ENCODE data around the gene LAT. TPM values are rescaled to one million over a fixed set of nuclear protein-coding genes. Genes with fewer than 3 reads are reported as not detected.
"Not testable (repeated sequence)": the region's sequence is repeated elsewhere in the genome, so short reads cannot be mapped to it uniquely, and the experiment has no call there.

The LAT gene
- total and polyA plus RNA-seq, 7 donors, result 1.6 to 2.1 (median 1.8) TPM

DNA sequence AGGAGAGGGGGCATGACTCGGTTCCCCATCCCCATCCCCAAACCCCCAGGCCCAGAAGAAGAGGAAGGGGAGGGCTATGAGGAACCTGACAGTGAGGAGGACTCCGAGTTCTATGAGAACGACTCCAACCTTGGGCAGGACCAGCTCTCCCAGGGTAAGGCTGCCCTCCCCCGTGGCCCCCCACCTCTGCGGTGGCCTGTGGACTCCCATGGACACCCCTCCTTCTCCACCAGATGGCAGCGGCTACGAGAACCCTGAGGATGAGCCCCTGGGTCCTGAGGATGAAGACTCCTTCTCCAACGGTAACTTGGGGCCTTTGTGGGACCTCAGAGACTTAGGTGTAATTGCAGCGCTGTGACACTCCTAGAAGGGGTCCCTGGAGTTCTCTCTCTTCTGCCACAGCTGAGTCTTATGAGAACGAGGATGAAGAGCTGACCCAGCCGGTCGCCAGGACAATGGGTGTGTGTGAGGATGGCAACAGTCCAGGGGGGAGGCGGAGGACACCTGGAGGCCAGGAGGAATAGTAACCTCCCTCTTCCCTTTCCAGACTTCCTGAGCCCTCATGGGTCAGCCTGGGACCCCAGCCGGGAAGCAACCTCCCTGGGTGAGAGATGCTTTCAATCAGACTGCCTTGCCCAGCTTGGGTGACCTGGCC, 47.5 kb upstream of the LAT start:
- Histone ChIP-seq H3K4me3 (no peak overlapping the region), H3K9me3 (no peaks in the 10 kb centered on the region), H3K36me3 (ENCODE audit: insufficient read depth in 1 of 2, low read depth in 1 of 2) (no peaks in the 10 kb centered on the region), H3K27ac (no peak overlapping the region), H3K27me3 (ENCODE audit: insufficient read depth in 3 of 3, low read length in 2 of 3) (no peaks in the 10 kb centered on the region), H3K4me1 (no peaks in the 10 kb centered on the region)
- DNase-seq, result no peak
- WGBS, 3 donors, result 71 to 77% (median 72%) methylated on average over 14 of the region's 14 CpGs
- intact Hi-C loops (cut with DNase I), result no loop called here
- ATAC-seq, result no peak
- TF ChIP-seq CTCF (IDR thresholded peaks at IDR 0.05), result no peak

DNA sequence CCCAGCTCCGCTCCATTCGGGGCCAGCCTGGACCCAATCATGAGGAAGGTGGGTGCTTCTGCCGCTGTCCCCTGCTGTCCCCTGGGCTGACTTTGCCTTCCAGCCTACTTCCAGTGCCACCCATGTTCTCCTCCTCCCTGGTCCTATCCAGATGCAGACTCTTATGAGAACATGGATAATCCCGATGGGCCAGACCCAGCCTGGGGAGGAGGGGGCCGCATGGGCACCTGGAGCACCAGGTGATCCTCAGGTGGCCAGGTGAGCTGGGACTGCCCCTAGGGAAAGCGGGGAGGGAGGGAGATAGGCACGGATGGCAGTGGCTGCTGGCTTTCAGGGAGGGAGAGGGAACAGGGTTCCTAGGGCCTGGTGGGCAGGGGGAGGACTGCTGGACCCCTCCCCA, 46.1 kb upstream of the LAT start:
- no peak for TF ChIP-seq CTCF (IDR thresholded peaks at IDR 0.05)
- Histone ChIP-seq H3K27me3 (ENCODE audit: insufficient read depth in 3 of 3, low read length in 2 of 3) (no peaks in the 10 kb centered on the region), H3K36me3 (ENCODE audit: insufficient read depth in 1 of 2, low read depth in 1 of 2) (no peaks in the 10 kb centered on the region), H3K9me3 (no peaks in the 10 kb centered on the region), H3K27ac (no peak overlapping the region), H3K4me1 (no peaks in the 10 kb centered on the region), H3K4me3 (no peak overlapping the region)
- DNase-seq, result no peak
- no peak for ATAC-seq
- WGBS, 3 donors, result 64 to 84% (median 78%) methylated on average over 7 of the region's 7 CpGs
- intact Hi-C loops (cut with DNase I), result no loop called here

DNA sequence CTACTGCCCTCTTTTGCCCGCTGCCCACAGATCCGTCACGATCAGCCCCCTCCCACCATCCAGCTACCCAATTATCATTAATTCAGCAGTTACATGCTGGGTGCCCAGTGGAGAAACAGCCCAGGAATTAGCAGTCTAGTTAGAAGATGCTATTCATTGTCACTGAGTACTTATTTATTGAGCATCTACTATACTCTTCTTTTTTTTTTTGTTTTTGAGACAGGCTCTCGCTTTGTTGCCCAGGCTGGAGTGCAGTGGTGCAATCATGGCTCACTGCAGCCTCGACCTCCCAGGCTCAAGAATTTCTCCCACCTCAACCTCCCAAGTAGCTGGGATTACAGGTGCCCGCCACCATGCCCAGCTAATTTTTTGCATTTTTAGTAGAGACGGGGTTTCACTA, 45.0 kb upstream of the LAT start:
- DNase-seq; H3K9me3 ChIP-seq; H3K36me3 ChIP-seq (ENCODE audit: insufficient read depth in 1 of 2, low read depth in 1 of 2); H3K4me1 ChIP-seq; H3K4me3 ChIP-seq; intact Hi-C loops (cut with DNase I); H3K27me3 ChIP-seq (ENCODE audit: insufficient read depth in 3 of 3, low read length in 2 of 3); H3K27ac ChIP-seq; ATAC-seq: not testable (repeated sequence)
- 87 to 89% (median 87%) methylated on average over 6 to 7 of the region's 7 CpGs for WGBS, 3 donors

GRCh38 chr16:28943281-28943680, 41.6 kb upstream of the LAT start:
- peaks cover 8% of the 10 kb centered on the region for H3K4me1 ChIP-seq
- H3K27me3 ChIP-seq (ENCODE audit: insufficient read depth in 3 of 3, low read length in 2 of 3), result no peaks in the 10 kb centered on the region
- intact Hi-C loops (cut with DNase I), result no loop called here
- TF ChIP-seq CTCF (IDR thresholded peaks at IDR 0.05), result no peak
- no peak overlapping the region for H3K27ac ChIP-seq
- no peak for DNase-seq
- H3K4me3 ChIP-seq, result no peak overlapping the region
- no peaks in the 10 kb centered on the region for H3K9me3 ChIP-seq
- no peaks in the 10 kb centered on the region for H3K36me3 ChIP-seq (ENCODE audit: insufficient read depth in 1 of 2, low read depth in 1 of 2)
- no peak for ATAC-seq

DNA sequence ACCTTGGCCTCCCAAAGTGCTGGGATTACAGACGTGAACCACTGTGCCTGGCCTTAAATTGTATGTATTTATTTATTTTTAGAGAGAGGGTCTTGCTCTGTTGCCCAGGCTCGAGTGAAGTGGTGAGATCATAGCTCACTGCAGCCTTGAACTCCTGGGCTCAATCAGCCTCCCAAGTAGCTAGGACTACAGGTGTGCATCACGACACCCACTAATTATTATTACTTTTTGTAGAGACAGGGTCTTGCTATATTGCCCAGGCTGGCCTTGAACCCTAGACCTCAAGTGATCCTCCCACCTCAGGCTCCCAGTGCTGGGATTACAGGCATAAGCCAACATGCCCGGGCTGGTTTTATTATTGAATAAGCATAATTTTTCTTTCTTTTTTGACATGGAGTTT, 38.2 kb upstream of the LAT start:
- H3K36me3 ChIP-seq (ENCODE audit: insufficient read depth in 1 of 2, low read depth in 1 of 2), result no peaks in the 10 kb centered on the region
- DNase-seq, result no peak
- intact Hi-C loops (cut with DNase I), result loop anchor here in 1 of 2 donors (5.0 kb wide), 3 partner anchors 84 to 124 kb away; partner anchors contain the start of genes ATXN2L, SH2B1 and TUFM

More for the DNA sequence above, 38.2 kb upstream of the LAT start:
- peaks cover 12% of the 10 kb centered on the region for H3K4me1 ChIP-seq
- no peak overlapping the region for H3K27ac ChIP-seq
- ATAC-seq, result no peak
- no peaks in the 10 kb centered on the region for H3K27me3 ChIP-seq (ENCODE audit: insufficient read depth in 3 of 3, low read length in 2 of 3)
- H3K9me3 ChIP-seq, result no peaks in the 10 kb centered on the region
- H3K4me3 ChIP-seq, result no peak overlapping the region
- WGBS, 3 donors, result 74 to 86% (median 84%) methylated on average over 4 of the region's 4 CpGs
- TF ChIP-seq CTCF (IDR thresholded peaks at IDR 0.05), result no peak
